ENCODE data around the gene IGF1R. TPM values are rescaled to one million over a fixed set of nuclear protein-coding genes. Genes with fewer than 3 reads are reported as not detected.

The IGF1R gene
- total RNA-seq, 1 donor from 2014 or later, result 151 TPM

- H3K36me3 ChIP-seq, result peaks cover 2 to 9% of the 10 kb centered on the region in 2 donors
- H3K4me1 ChIP-seq, result peaks cover 2 to 66% of the 10 kb centered on the region in 2 donors
- no peak overlapping the region for H3K4me3 ChIP-seq
- H3K27ac ChIP-seq, result peak overlapping the region; percentile 69 to 73
- DNase-seq (ENCODE audit: low spot score in 2 of 2), result no peak
- H3K27me3 ChIP-seq, result no peaks in the 10 kb centered on the region
- no peaks in the 10 kb centered on the region for H3K9me3 ChIP-seq
- intact Hi-C loops (cut with DNase I), result no loop called here
- no peak for TF ChIP-seq CTCF (IDR thresholded peaks at IDR 0.05)
Observed at GRCh38 chr15:98715890-98716443, 67.6 kb downstream of the IGF1R start.

- intact Hi-C loops (cut with DNase I), result no loop called here
- no peak for TF ChIP-seq CTCF (IDR thresholded peaks at IDR 0.05)
- H3K9me3 ChIP-seq, result no peaks in the 10 kb centered on the region
- H3K27ac ChIP-seq, result no peak overlapping the region
- no peaks in the 10 kb centered on the region for H3K36me3 ChIP-seq
- peaks cover 2 to 75% of the 10 kb centered on the region in 2 donors for H3K4me1 ChIP-seq
- no peaks in the 10 kb centered on the region for H3K27me3 ChIP-seq
- no peak overlapping the region for H3K4me3 ChIP-seq
- DNase-seq (ENCODE audit: low spot score in 2 of 2), result no peak
Observed at GRCh38 chr15:98717371-98717770, 69.0 kb downstream of the IGF1R start.

- Histone ChIP-seq H3K27ac (peak overlapping the region; percentile 59 to 74), H3K36me3 (no peaks in the 10 kb centered on the region), H3K4me3 (no peak overlapping the region), H3K4me1 (peaks cover 2 to 81% of the 10 kb centered on the region in 2 donors), H3K27me3 (no peaks in the 10 kb centered on the region), H3K9me3 (no peaks in the 10 kb centered on the region)
- no peak for TF ChIP-seq CTCF (IDR thresholded peaks at IDR 0.05)
- DNase-seq (ENCODE audit: low spot score in 2 of 2), result no peak
- intact Hi-C loops (cut with DNase I), result no loop called here
Observed at GRCh38 chr15:98717942-98718341, 69.6 kb downstream of the IGF1R start.

GRCh38 chr15:98718426-98719136, 70.2 kb downstream of the IGF1R start:
- Histone ChIP-seq H3K27ac (peak overlapping the region; percentile 59 to 74), H3K27me3 (no peaks in the 10 kb centered on the region), H3K9me3 (no peaks in the 10 kb centered on the region), H3K4me1 (peaks cover 2 to 80% of the 10 kb centered on the region in 2 donors), H3K36me3 (no peaks in the 10 kb centered on the region), H3K4me3 (peak overlapping the region in 1 of 2 donors; percentile 25)
- TF ChIP-seq CTCF (IDR thresholded peaks at IDR 0.05), result no peak
- DNase-seq (ENCODE audit: low spot score in 2 of 2), result no peak
- intact Hi-C loops (cut with DNase I), result no loop called here

- Histone ChIP-seq H3K27ac (peak overlapping the region; percentile 59 to 74), H3K36me3 (no peaks in the 10 kb centered on the region), H3K4me3 (peak overlapping the region in 1 of 2 donors; percentile 25), H3K4me1 (peaks cover 2 to 76% of the 10 kb centered on the region in 2 donors), H3K27me3 (no peaks in the 10 kb centered on the region), H3K9me3 (no peaks in the 10 kb centered on the region)
- intact Hi-C loops (cut with DNase I), result no loop called here
- no peak for DNase-seq (ENCODE audit: low spot score in 2 of 2)
- TF ChIP-seq CTCF (IDR thresholded peaks at IDR 0.05), result no peak
Observed at GRCh38 chr15:98719137-98719740, 70.9 kb downstream of the IGF1R start.

All from ascending aorta (tissue), 2 donors.